Parathyroid adenoma (tissue), 2 donors: Measurements from ENCODE around the gene MARCHF11.

Experiments
- H2AFZ ChIP-seq: fragments of 300-600 bp; sonication (generic); one replicate; pipeline ENCODE4 v1.7.0; 2017; ENCODE audit warnings: antibody characterized with exemption, mild to moderate bottlenecking
- H3K27ac ChIP-seq: fragments of 300-600 bp; sonication (generic); one replicate; pipeline ENCODE4 v1.7.0; 2017
- H3K27me3 ChIP-seq: fragments of 300-600 bp; sonication (generic); one replicate; pipeline ENCODE4 v1.7.0; 2017; ENCODE audit warnings: low read length; ENCODE audit not compliant: control insufficient read depth, insufficient read depth
- H3K36me3 ChIP-seq: fragments of 300-600 bp; sonication (generic); one replicate; pipeline ENCODE4 v1.7.0; 2017; ENCODE audit warnings: low read length; ENCODE audit not compliant: control insufficient read depth, insufficient read depth
- H3K4me1 ChIP-seq: fragments of 300-600 bp; sonication (generic); one replicate; pipeline ENCODE4 v1.7.0; 2017; ENCODE audit warnings: control low read depth
- H3K4me2 ChIP-seq: fragments of 300-600 bp; sonication (generic); one replicate; pipeline ENCODE4 v1.7.0; 2017; ENCODE audit warnings: low read length
- H3K4me3 ChIP-seq: fragments of 300-600 bp; sonication (generic); one replicate; pipeline ENCODE4 v1.7.0; 2017; ENCODE audit warnings: low read depth, low read length
- H3K79me2 ChIP-seq: fragments of 300-600 bp; sonication (generic); one replicate; pipeline ENCODE4 v1.7.0; 2017; ENCODE audit warnings: control low read depth
- H3K9ac ChIP-seq: fragments of 300-600 bp; sonication (generic); one replicate; pipeline ENCODE4 v1.7.0; 2017; ENCODE audit warnings: mild to moderate bottlenecking
- H3K9me3 ChIP-seq: fragments of 300-600 bp; sonication (generic); one replicate; pipeline ENCODE4 v1.7.0; 2017; ENCODE audit warnings: low read length; ENCODE audit not compliant: control insufficient read depth
- CTCF ChIP-seq: fragments of 300-600 bp; sonication (generic); IDR thresholded peaks from one replicate; pipeline ENCODE4 v1.7.0; 2017; ENCODE audit warnings: antibody characterized with exemption, mild to moderate bottlenecking
- donor health status: primary hyperparathyroidism.

Gene MARCHF11

GRCh38 chr5:16137177-16137576 is 42.4 kb downstream of the MARCHF11 start:
- H3K79me2 ChIP-seq = no peaks in the 10 kb centered on the region
- H3K36me3 ChIP-seq = no peaks in the 10 kb centered on the region
- H3K4me3 ChIP-seq = no peak overlapping the region
- no peaks in the 10 kb centered on the region for H3K4me1 ChIP-seq
- H3K27ac ChIP-seq = no peak overlapping the region
- no peaks in the 10 kb centered on the region for H3K27me3 ChIP-seq
- no peaks in the 10 kb centered on the region for H3K9me3 ChIP-seq
- no peak overlapping the region for H3K9ac ChIP-seq
- H3K4me2 ChIP-seq = no peak overlapping the region
- no peak overlapping the region for H2AFZ ChIP-seq
- no peak for TF ChIP-seq CTCF

- Histone ChIP-seq H3K27ac (no peak overlapping the region), H3K4me2 (no peak overlapping the region), H3K4me3 (no peak overlapping the region), H2AFZ (no peak overlapping the region), H3K79me2 (no peaks in the 10 kb centered on the region), H3K27me3 (no peaks in the 10 kb centered on the region), H3K9me3 (no peaks in the 10 kb centered on the region), H3K9ac (no peak overlapping the region), H3K36me3 (no peaks in the 10 kb centered on the region), H3K4me1 (no peaks in the 10 kb centered on the region)
- no peak for TF ChIP-seq CTCF
These were observed 44.1 kb downstream of the MARCHF11 start for GRCh38 chr5:16135506-16135905.

GRCh38 chr5:16135003-16135402 is 44.6 kb downstream of the MARCHF11 start:
- H3K9ac ChIP-seq = no peak overlapping the region
- TF ChIP-seq CTCF = no peak
- H3K79me2 ChIP-seq = no peaks in the 10 kb centered on the region
- no peak overlapping the region for H2AFZ ChIP-seq
- no peak overlapping the region for H3K4me2 ChIP-seq
- H3K9me3 ChIP-seq = no peaks in the 10 kb centered on the region
- H3K4me1 ChIP-seq = no peaks in the 10 kb centered on the region
- H3K27me3 ChIP-seq = no peaks in the 10 kb centered on the region
- H3K27ac ChIP-seq = no peak overlapping the region
- H3K4me3 ChIP-seq = no peak overlapping the region
- H3K36me3 ChIP-seq = no peaks in the 10 kb centered on the region

- TF ChIP-seq CTCF = no peak
- Histone ChIP-seq H3K4me3 (no peak overlapping the region), H3K9me3 (no peaks in the 10 kb centered on the region), H3K36me3 (no peaks in the 10 kb centered on the region), H2AFZ (no peak overlapping the region), H3K9ac (no peak overlapping the region), H3K4me1 (no peaks in the 10 kb centered on the region), H3K27me3 (no peaks in the 10 kb centered on the region), H3K4me2 (no peak overlapping the region), H3K79me2 (no peaks in the 10 kb centered on the region), H3K27ac (no peak overlapping the region)
These were observed 45.4 kb downstream of the MARCHF11 start for GRCh38 chr5:16134204-16134603.

- no peaks in the 10 kb centered on the region for H3K9me3 ChIP-seq
- no peak overlapping the region for H3K4me2 ChIP-seq
- H3K36me3 ChIP-seq = no peaks in the 10 kb centered on the region
- no peak for TF ChIP-seq CTCF
- H3K27ac ChIP-seq = no peak overlapping the region
- H3K27me3 ChIP-seq = no peaks in the 10 kb centered on the region
- no peaks in the 10 kb centered on the region for H3K4me1 ChIP-seq
- no peak overlapping the region for H3K9ac ChIP-seq
- H2AFZ ChIP-seq = no peak overlapping the region
- H3K4me3 ChIP-seq = no peak overlapping the region
- H3K79me2 ChIP-seq = no peaks in the 10 kb centered on the region
These were observed 47.7 kb downstream of the MARCHF11 start for GRCh38 chr5:16131878-16132277.
